Measurements from ENCODE around the gene USP27X. TPM values are rescaled to one million over a fixed set of nuclear protein-coding genes. Genes with fewer than 3 reads are reported as not detected.
A peak's percentile ranks its signal among the peaks of the same experiment; 100 is the strongest.

The USP27X gene
- total RNA-seq, 2 experiments from 2014 or later = 2.2 TPM

GRCh38 chrX:49922291-49923241 is 43.3 kb downstream of the USP27X start, which contains the start of gene CLCN5:
Gene CLCN5, plus strand, starts transcription at chrX:49922596. Its CDS starts 2,703 bp downstream, at chrX:49925299.
- Mint-ChIP-seq H3K9me3 (ENCODE audit: low read depth) (no peaks in the 10 kb centered on the region), H3K36me3 (ENCODE audit: low read depth) (peaks cover 4% of the 10 kb centered on the region), H3K4me3 (peak within 1 kb of the TSS; percentile 71), H3K4me1 (peaks cover 14% of the 10 kb centered on the region), H3K27me3 (no peaks in the 10 kb centered on the region), H3K27ac (peak within 1 kb of the TSS; percentile 82)
- CTCF ChIA-PET = interaction anchor here (0.8 to 2.0 kb wide), 4 partner anchors 14 to 161 kb away, joined by 3 to 7 read pairs (median 4); partner anchors contain the start of gene USP27X
- DNase-seq (peak; percentile 96), ATAC-seq (peak; percentile 96)
- POLR2A ChIA-PET = no interaction called here
- intact Hi-C loops (cut with DNase I, micrococcal nuclease) = loop anchor here (1.0 to 5.0 kb wide), 4 partner anchors 43 to 1575 kb away; partner anchors contain the start of genes CCNB3 (in 2 of the 2), USP27X (in 2 of the 2) and NUDT11 (in 1 of the 2)

- Mint-ChIP-seq H3K27me3 (no peaks in the 10 kb centered on the region), H3K4me3 (no peak overlapping the region), H3K9me3 (ENCODE audit: low read depth) (no peaks in the 10 kb centered on the region), H3K36me3 (ENCODE audit: low read depth) (peaks cover 4% of the 10 kb centered on the region), H3K27ac (no peak overlapping the region), H3K4me1 (peaks cover 14% of the 10 kb centered on the region)
- ChIA-PET CTCF (interaction anchor here (0.6 to 1.2 kb wide), 2 partner anchors 9 to 22 kb away, joined by 3 to 4 read pairs; no protein-coding TSS in a partner anchor), POLR2A (no interaction called here)
- ATAC-seq = no peak
- intact Hi-C loops (cut with DNase I, micrococcal nuclease) = no loop called here
- DNase-seq = no peak
Measured at GRCh38 chrX:49925176-49925575, 45.9 kb downstream of the USP27X start.

GRCh38 chrX:49930039-49930438 is 50.8 kb downstream of the USP27X start:
- POLR2A ChIA-PET = no interaction called here
- Mint-ChIP-seq H3K36me3 (ENCODE audit: low read depth) (peaks cover 5% of the 10 kb centered on the region), H3K9me3 (ENCODE audit: low read depth) (no peaks in the 10 kb centered on the region), H3K27me3 (no peaks in the 10 kb centered on the region), H3K27ac (no peak overlapping the region), H3K4me1 (peaks cover 12% of the 10 kb centered on the region), H3K4me3 (no peak overlapping the region)
- CTCF ChIA-PET = no interaction called here
- intact Hi-C loops (cut with DNase I, micrococcal nuclease) = no loop called here
- ATAC-seq = no peak
- no peak for DNase-seq

Other genes starting within 250 kb of the USP27X start
- gene PAGE1, start 183.5 kb upstream of the USP27X start, total RNA-seq = not detected
- not detected for gene PAGE4, start 50.2 kb upstream of the USP27X start, total RNA-seq
- 1 to 10 TPM; 2.6 to 3.2 TPM for gene CLCN5, start 43.1 kb downstream of the USP27X start, total RNA-seq